Activated T-cell treated with anti-CD3 and anti-CD28 coated beads, Interleukin-2, amount 50 U/mL, for 48 hours (primary cell): ENCODE data around the gene CRTAC1.

ENCODE experiments used
- DNase-seq, 2 experiments: peaks; one replicate each; pipeline ENCODE4 v3.0.0-alpha.2; 2020

Gene CRTAC1

GRCh38 chr10:98028168-98028770, 2.2 kb downstream of the CRTAC1 start:
- DNase-seq = peak; percentile 67 to 75

- no peak for DNase-seq
Measured at GRCh38 chr10:98023024-98023423, 7.4 kb downstream of the CRTAC1 start.

GRCh38 chr10:98020784-98021183, 9.6 kb downstream of the CRTAC1 start:
- no peak for DNase-seq

GRCh38 chr10:98020254-98020653, 10.2 kb downstream of the CRTAC1 start:
- DNase-seq = no peak

- no peak for DNase-seq
Measured at GRCh38 chr10:98019784-98020183, 10.6 kb downstream of the CRTAC1 start.

GRCh38 chr10:98016772-98017475, 13.5 kb downstream of the CRTAC1 start:
- no peak for DNase-seq

GRCh38 chr10:98013776-98014175, 16.6 kb downstream of the CRTAC1 start:
- DNase-seq = no peak

GRCh38 chr10:98013122-98013521, 17.3 kb downstream of the CRTAC1 start:
- no peak for DNase-seq

- no peak for DNase-seq
Measured at GRCh38 chr10:98012644-98013043, 17.8 kb downstream of the CRTAC1 start.

GRCh38 chr10:98010939-98011685, 19.3 kb downstream of the CRTAC1 start:
- DNase-seq = no peak

- no peak for DNase-seq
Measured at GRCh38 chr10:98006266-98006665, 24.2 kb downstream of the CRTAC1 start.

GRCh38 chr10:98001736-98002135, 28.7 kb downstream of the CRTAC1 start:
- no peak for DNase-seq

- DNase-seq = no peak
Measured at GRCh38 chr10:98000346-98000745, 30.1 kb downstream of the CRTAC1 start.

GRCh38 chr10:97999923-98000248, 30.5 kb downstream of the CRTAC1 start:
- DNase-seq = no peak

- no peak for DNase-seq
Measured at GRCh38 chr10:97999066-97999922, 31.1 kb downstream of the CRTAC1 start.

GRCh38 chr10:97991871-97992270, 38.5 kb downstream of the CRTAC1 start:
- DNase-seq = no peak

- DNase-seq = no peak
Measured at GRCh38 chr10:97981816-97982215, 48.6 kb downstream of the CRTAC1 start.

- DNase-seq = no peak
Measured at GRCh38 chr10:97977673-97978072, 52.7 kb downstream of the CRTAC1 start.

- no peak for DNase-seq
Measured at GRCh38 chr10:97975598-97975997, 54.8 kb downstream of the CRTAC1 start.

- no peak for DNase-seq
Measured at GRCh38 chr10:97974526-97975525, 55.6 kb downstream of the CRTAC1 start.

- no peak for DNase-seq
Measured at GRCh38 chr10:97974100-97974499, 56.3 kb downstream of the CRTAC1 start.

- DNase-seq = no peak
Measured at GRCh38 chr10:97969538-97970079, 60.8 kb downstream of the CRTAC1 start.
